SJCRH30 (cell line): Measurements from ENCODE around the gene ZDHHC17. TPM values are rescaled to one million over a fixed set of nuclear protein-coding genes. Genes with fewer than 3 reads are reported as not detected.
"Not testable (repeated sequence)": the region's sequence is repeated elsewhere in the genome, so short reads cannot be mapped to it uniquely, and the experiment has no call there.

Experiments used
- DNase-seq, 2 experiments: peaks; one replicate each; pipeline ENCODE4 v3.0.0-alpha.2; 2015 to 2020
- H3K27ac ChIP-seq: fragments of 250-450 bp; sonication (Bioruptor Pico); 2 replicates; pipeline ENCODE4 v1.5.1; 2020; ENCODE audit warnings: mild to moderate bottlenecking, moderate library complexity
- H3K27me3 ChIP-seq: fragments of 250-450 bp; sonication (Bioruptor Pico); 2 replicates; pipeline ENCODE4 v1.5.1; 2020; ENCODE audit warnings: mild to moderate bottlenecking, moderate library complexity
- H3K36me3 ChIP-seq: fragments of 250-450 bp; sonication (Bioruptor Pico); 2 replicates; pipeline ENCODE4 v1.5.1; 2020; ENCODE audit warnings: mild to moderate bottlenecking, moderate library complexity
- H3K4me1 ChIP-seq: fragments of 250-450 bp; sonication (Bioruptor Pico); 2 replicates; pipeline ENCODE4 v1.5.1; 2020; ENCODE audit warnings: mild to moderate bottlenecking, moderate library complexity
- H3K4me3 ChIP-seq: fragments of 250-450 bp; sonication (Bioruptor Pico); 2 replicates; pipeline ENCODE4 v1.5.1; 2020; ENCODE audit warnings: mild to moderate bottlenecking, moderate library complexity
- H3K9me3 ChIP-seq: fragments of 250-450 bp; sonication (Bioruptor Pico); replicated peaks from 2 replicates; pipeline ENCODE4 v1.5.1; 2020; ENCODE audit warnings: mild to moderate bottlenecking, moderate library complexity
- total RNA-seq: library from RNA; depleted of rRNA; stranded (reverse); fragments of >200 nt; shearing (Covaris generic); gene quantifications from 2 replicates; pipeline ENCODE4 v1.2.3, GENCODE V29; 2014; rRNA removed

Gene ZDHHC17, protein sequence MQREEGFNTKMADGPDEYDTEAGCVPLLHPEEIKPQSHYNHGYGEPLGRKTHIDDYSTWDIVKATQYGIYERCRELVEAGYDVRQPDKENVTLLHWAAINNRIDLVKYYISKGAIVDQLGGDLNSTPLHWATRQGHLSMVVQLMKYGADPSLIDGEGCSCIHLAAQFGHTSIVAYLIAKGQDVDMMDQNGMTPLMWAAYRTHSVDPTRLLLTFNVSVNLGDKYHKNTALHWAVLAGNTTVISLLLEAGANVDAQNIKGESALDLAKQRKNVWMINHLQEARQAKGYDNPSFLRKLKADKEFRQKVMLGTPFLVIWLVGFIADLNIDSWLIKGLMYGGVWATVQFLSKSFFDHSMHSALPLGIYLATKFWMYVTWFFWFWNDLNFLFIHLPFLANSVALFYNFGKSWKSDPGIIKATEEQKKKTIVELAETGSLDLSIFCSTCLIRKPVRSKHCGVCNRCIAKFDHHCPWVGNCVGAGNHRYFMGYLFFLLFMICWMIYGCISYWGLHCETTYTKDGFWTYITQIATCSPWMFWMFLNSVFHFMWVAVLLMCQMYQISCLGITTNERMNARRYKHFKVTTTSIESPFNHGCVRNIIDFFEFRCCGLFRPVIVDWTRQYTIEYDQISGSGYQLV
- total RNA-seq: 37.5 and 41.3 TPM in 2 replicates

DNA sequence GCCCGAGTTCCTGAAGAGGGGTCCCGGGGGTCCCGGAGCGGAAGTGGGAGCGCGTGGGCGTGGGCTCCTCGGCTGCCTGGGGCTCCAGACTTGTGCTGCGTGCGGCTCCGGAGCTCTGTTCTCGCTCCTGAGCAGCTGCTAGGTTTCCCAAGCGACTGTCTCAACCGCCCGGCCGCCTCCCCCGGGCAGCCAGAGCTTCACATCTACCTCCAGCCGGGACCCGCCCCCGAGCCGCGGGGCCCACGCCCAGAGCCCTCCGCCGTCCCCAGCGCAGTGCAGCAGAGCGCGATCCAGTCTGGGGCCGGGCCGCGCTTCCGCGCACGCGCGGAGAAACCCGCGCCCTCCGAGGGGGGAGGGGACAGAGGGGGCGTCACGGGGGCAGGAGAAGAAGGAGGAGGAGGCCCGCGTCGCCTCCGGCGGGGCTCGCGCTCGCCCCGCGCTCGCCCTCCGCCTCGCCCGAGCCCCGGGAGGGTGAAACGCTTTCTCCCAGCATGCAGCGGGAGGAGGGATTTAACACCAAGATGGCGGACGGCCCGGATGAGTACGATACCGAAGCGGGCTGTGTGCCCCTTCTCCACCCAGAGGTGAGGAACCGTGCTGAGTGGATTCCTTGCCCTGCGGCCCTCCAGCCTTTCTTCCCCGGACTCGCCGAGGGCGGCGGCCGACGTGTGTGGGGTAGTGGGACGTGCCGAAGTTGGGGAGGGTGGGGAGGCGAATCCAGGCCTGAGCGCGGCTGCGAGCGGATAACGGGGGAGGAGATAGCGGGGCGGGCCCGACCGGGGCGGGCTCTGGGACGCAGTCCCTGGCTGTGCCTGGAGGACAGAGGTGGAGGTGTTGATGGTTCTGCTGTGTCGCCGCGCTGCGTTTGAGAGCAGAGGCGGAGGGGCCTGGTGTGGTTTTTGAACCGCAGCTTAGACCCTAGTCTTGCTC, at the start of gene ZDHHC17:
ZDHHC17 (plus strand) TSS at position 370 of the 930 bp plus-strand sequence; CDS start at position 492, 122 bp downstream.
- H3K27ac ChIP-seq: peak within 1 kb of the TSS; percentile 94
- peak; percentile 95 to 96 for DNase-seq
- H3K9me3 ChIP-seq: 0 out of 2 replicates have a peak, but pooled peaks cover 2% of the 10 kb centered on the region
- no peaks in the 10 kb centered on the region for H3K36me3 ChIP-seq
- H3K27me3 ChIP-seq: no peaks in the 10 kb centered on the region
- H3K4me1 ChIP-seq: no peaks in the 10 kb centered on the region
- H3K4me3 ChIP-seq: peak within 1 kb of the TSS; percentile 98

DNA sequence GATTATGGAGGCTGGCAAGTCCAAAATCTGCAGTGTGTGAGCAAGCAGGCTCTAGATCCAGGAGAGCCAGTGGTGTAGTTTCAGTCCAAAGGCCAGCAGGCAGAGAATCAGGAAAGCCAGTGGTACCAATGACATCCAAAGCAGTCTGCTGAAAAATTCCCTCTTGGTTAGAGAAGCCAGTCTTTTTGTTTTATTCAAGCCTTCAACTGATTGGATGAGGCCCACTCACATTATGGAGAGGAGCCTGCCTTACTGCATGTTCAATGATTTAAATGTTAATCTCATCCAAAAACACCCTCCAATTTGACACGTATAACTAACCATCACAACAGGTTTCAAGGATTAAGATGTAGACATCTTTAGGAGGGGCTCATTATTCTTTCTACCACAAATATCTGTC, 49.5 kb upstream of the ZDHHC17 start:
- Histone ChIP-seq H3K4me3 (no peak overlapping the region), H3K36me3 (no peaks in the 10 kb centered on the region), H3K4me1 (peaks cover 2% of the 10 kb centered on the region; the same call in 1 of the 2 replicates), H3K27ac (no peak overlapping the region), H3K9me3 (no peaks in the 10 kb centered on the region), H3K27me3 (no peaks in the 10 kb centered on the region)
- DNase-seq: no peak

DNA sequence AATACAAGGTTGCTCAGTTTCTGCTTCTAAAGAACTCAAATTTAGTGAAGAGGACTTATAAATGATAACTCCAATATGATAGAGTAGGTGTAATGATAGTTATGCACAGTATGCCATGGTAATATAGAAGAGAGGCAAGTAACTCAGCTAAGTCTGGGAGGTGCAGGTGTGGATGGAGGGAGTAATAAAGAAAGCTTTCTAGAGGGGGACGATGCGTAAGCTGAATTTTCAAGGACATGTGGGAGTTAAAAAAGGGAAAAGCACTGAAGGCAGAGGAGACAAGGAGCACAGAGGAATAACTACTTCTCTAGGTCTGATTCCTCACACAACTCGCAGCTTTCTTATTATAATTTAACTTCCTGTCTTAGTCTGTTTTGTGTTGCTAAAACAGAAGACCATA, 49.1 kb upstream of the ZDHHC17 start:
- no peaks in the 10 kb centered on the region for H3K27me3 ChIP-seq
- no peaks in the 10 kb centered on the region for H3K9me3 ChIP-seq
- no peak overlapping the region for H3K4me3 ChIP-seq
- H3K27ac ChIP-seq: no peak overlapping the region
- no peaks in the 10 kb centered on the region for H3K36me3 ChIP-seq
- H3K4me1 ChIP-seq: peaks cover 7% of the 10 kb centered on the region
- no peak for DNase-seq

DNA sequence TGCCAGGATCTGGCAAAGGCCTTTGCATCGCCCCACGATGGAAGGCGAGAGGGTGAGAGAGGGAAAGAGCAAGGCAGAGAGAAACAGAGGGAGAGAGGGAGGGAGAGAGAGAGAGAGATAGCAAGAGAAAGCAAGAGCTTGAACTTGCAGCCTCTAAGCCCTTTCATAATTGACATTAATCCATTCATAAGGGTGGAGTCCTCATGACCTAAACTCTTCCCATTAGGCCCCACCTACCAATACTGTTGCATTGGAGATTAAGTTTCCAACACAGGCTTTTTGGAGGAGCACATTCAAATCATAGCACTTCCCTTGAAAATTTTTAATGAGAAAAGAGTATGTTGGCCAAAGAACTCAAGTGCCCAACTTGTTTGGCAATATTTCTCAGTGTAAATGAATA, 48.6 kb upstream of the ZDHHC17 start:
- no peaks in the 10 kb centered on the region for H3K36me3 ChIP-seq
- no peaks in the 10 kb centered on the region for H3K27me3 ChIP-seq
- peaks cover 10% of the 10 kb centered on the region for H3K4me1 ChIP-seq
- DNase-seq: no peak
- no peak overlapping the region for H3K27ac ChIP-seq
- no peaks in the 10 kb centered on the region for H3K9me3 ChIP-seq
- no peak overlapping the region for H3K4me3 ChIP-seq

DNA sequence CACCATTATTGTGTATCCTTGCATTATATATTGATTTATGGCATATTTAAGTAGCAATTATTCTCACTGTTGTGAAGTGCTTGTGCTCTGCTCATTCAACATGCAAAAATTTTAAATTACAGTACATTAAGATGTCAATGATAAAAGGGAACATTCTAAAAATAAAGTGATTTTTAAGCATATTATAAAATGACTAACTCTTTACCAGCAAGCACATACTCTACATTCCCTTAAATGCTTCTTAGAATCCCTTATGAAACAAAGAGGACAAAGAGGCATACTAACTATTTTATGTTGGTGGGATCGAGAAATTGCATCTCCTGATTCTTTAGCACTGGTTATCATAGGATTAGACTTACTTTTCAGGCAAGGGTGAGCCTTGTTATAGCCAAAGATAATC, 46.6 kb upstream of the ZDHHC17 start:
- peaks cover 10% of the 10 kb centered on the region for H3K4me1 ChIP-seq
- no peak overlapping the region for H3K4me3 ChIP-seq
- no peak overlapping the region for H3K27ac ChIP-seq
- no peak for DNase-seq
- H3K27me3 ChIP-seq: no peaks in the 10 kb centered on the region
- H3K9me3 ChIP-seq: no peaks in the 10 kb centered on the region
- H3K36me3 ChIP-seq: no peaks in the 10 kb centered on the region

DNA sequence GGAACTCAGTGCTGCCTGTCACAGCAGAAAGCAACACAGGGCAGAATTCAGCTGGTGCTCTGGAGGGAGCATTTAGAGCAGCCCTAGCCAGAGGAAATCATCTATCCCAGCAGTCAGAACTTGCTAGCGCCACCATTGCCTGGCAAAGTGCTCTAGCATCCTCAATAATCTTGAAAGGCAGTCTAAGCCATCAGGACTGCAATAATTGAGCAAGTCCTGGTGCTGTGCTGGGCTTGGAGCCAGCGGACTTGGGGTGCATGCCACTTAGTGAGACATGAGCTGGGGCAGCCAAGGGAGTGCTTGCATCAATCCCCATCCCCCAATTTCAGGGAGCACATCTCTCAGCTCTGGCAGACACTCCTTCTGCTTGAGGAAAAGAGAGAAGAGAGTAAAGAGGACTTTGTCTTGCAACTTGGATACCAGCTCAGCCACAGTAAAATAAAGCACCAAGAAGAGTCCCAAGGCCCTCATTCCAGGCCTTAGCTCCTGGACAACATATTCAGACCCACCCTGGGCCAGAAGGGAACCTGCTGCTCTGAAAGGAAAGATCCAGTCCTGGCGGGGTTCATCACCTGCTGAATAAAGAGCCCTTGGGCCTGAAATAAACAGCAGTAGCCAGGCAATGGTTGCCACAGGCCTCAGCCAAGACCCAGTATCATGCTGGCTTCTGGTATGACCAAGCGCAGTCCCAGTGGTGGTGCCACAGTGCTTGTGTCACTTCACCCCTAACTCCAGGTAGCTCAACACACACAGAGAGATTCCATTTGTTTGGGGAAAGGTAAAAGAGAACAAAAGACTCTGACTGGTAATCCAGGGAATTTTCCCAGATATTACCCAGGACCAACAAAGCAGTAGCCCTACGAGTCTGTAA, 44.5 kb upstream of the ZDHHC17 start:
- H3K36me3 ChIP-seq: no peaks in the 10 kb centered on the region
- peaks cover 8% of the 10 kb centered on the region; the same call in 1 of the 2 replicates for H3K4me1 ChIP-seq
- no peak for DNase-seq
- no peaks in the 10 kb centered on the region for H3K9me3 ChIP-seq
- no peak overlapping the region for H3K4me3 ChIP-seq
- no peak overlapping the region for H3K27ac ChIP-seq
- H3K27me3 ChIP-seq: no peaks in the 10 kb centered on the region

DNA sequence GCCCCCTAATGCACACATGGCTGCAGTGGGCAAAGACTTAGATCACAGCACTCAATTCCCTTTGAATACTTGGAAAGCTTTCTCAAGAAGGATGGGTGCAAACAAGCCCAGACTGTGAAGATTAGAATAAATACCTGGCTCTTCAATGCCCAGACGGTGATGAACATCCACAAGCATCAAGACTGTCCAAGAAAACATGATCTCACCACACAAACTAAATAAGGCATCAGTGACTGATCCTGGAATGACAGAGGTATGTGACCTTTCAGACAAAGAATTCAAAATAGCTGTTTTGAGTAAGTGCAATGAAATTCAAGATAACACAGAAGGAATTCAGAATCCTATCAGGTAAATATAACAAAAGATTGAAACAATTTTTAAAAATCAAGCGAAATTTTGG, 43.8 kb upstream of the ZDHHC17 start:
- H3K27ac ChIP-seq: no peak overlapping the region
- peaks cover 8% of the 10 kb centered on the region; the same call in 1 of the 2 replicates for H3K4me1 ChIP-seq
- H3K9me3 ChIP-seq: no peaks in the 10 kb centered on the region
- no peak for DNase-seq
- no peaks in the 10 kb centered on the region for H3K36me3 ChIP-seq
- H3K4me3 ChIP-seq: no peak overlapping the region
- no peaks in the 10 kb centered on the region for H3K27me3 ChIP-seq

DNA sequence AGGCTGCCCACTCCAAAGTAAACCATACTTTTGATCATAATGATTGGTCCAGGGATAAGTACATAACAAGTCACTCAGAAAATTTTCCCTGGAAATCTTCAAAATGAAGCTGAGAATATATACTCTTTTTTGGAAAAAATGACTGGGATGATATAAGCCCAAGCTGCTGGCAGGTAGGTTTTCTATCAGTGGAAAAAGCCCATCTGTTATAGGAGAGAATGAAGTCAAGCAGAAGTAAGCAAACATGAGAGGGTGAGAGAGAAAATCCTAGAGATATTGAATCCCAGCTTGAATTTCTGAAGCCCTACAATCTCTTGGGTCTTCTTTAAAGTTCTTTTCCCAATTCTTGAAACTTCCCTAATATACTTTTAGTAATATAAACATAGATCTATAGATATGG, 37.3 kb upstream of the ZDHHC17 start:
- DNase-seq: no peak
- H3K27me3 ChIP-seq: no peaks in the 10 kb centered on the region
- H3K9me3 ChIP-seq: no peaks in the 10 kb centered on the region
- H3K36me3 ChIP-seq: no peaks in the 10 kb centered on the region
- H3K4me1 ChIP-seq: no peaks in the 10 kb centered on the region
- no peak overlapping the region for H3K27ac ChIP-seq
- no peak overlapping the region for H3K4me3 ChIP-seq

DNA sequence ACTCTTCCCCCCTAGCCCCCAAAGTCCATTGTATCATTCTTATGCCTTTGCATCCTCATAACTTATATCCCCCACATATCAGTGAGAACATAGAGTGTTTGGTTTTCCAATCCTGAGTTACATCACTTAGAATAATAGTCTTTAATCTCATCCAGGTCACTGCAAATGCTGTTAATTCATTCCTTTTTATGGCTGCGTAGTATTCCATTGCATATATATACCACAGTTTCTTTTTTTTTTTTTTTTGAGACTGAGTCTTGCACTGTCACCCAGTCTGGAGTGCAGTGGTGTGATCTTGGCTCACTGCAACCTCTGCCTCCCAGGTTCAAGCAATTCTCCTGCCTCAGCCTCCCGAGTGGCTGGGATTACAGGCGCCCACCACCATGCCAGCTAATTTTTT, 31.7 kb upstream of the ZDHHC17 start:
- not testable (repeated sequence) for H3K36me3 ChIP-seq, DNase-seq, H3K9me3 ChIP-seq, H3K27me3 ChIP-seq, H3K4me1 ChIP-seq, H3K27ac ChIP-seq, H3K4me3 ChIP-seq

DNA sequence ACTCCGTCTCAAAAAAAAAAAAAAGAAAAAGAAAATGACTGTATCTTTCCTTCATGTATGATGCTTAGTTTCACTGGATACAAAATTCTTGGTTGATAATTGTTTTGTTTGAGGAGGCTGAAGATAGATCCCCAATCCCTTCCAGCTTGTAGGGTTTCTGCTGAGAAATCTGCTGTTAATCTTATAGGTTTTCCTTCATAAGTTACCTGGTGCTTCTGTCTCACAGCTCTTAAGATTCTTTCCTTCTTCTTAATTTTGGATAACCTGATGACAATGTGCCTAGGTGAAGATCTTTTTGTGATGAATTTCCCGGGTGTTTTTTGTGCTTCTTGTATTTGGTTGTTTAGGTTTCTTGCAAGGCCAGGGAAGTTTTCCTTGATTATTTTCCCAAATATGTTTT, 26.2 kb upstream of the ZDHHC17 start:
- H3K4me1 ChIP-seq, H3K36me3 ChIP-seq, H3K9me3 ChIP-seq, H3K27ac ChIP-seq, DNase-seq, H3K4me3 ChIP-seq, H3K27me3 ChIP-seq: not testable (repeated sequence)

DNA sequence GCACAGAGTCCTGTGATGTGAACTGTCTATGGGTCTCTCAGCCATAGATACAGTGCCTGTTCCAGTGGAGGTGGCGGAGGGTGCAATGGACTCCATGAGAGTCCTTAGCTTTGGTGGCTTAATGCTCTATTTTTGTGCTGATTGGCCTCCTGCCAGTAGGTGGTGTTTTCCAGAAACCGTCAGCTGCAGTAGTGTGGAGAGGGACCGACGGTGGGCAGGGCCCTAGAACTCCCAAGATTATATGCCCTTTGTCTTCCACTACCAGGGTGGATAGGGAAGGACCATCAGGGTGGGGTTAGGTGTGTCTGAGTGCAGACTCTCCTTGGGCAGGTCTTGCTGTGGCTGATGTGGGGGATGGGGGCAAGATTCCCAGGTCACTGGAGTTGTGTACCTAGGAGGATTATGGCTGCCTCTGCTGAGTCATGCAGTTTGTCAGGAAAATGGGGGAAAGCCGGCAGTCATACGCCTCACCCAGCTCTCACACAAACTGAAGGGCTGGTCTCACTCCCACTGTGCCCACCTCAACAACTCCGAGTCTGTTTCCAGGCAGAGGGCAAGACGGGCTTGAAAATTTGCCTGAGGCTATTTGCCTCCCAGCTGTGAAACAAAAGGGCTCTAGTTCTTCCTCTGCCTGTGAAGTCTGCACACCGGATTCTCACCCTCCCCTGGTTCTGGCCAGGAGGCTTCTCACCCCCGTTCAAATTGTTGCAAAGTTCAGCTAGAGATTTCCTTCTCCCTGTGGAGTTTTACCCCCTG, 24.9 kb upstream of the ZDHHC17 start:
- DNase-seq: peak; percentile 48 to 61
- peak overlapping the region; percentile 51 for H3K27ac ChIP-seq
- no peaks in the 10 kb centered on the region for H3K36me3 ChIP-seq
- H3K4me1 ChIP-seq: no peaks in the 10 kb centered on the region
- peak overlapping the region; percentile 40 for H3K4me3 ChIP-seq
- no peaks in the 10 kb centered on the region for H3K9me3 ChIP-seq
- H3K27me3 ChIP-seq: no peaks in the 10 kb centered on the region

DNA sequence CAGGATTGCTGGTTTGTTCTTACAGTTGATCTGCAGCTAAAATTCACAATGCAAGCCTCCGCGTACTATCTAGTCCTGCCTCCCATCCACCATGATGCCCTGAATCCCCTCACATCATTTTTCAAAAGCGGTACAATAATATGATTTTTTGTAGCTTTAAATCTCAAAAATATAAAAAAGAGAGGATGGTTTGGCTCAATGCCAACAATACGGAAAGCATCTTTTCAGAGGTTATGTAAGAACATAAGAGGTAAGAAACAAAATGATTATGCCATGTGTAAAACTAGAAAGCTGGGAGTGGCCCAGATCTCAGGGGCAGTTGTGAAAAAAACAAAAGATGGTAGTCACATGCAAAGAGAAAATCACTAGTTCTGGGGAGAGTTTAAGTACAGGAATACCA, 24.0 kb upstream of the ZDHHC17 start:
- Histone ChIP-seq H3K9me3 (no peaks in the 10 kb centered on the region), H3K4me1 (no peaks in the 10 kb centered on the region), H3K27me3 (no peaks in the 10 kb centered on the region), H3K27ac (no peak overlapping the region), H3K4me3 (no peak overlapping the region), H3K36me3 (no peaks in the 10 kb centered on the region)
- DNase-seq: no peak

DNA sequence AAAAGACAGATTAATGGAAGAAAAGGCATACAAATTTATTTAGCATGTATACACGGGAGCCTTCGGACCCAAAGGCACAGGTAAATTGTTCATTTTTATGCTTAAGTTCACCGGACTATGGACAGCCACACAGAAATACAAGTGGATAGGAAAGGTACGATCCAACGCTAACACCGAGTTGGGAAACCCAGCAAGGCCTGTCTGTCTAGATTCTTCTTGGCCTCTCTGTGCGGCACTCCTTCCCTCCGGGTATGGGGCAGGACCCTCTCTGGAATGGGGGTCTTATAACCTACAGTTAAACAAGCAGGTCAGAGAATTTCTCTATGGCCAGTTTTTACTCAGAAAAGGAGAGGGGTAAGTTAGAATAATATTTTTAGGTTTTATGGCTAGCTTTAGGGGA, 23.4 kb upstream of the ZDHHC17 start:
- Histone ChIP-seq H3K36me3 (no peaks in the 10 kb centered on the region), H3K27me3 (no peaks in the 10 kb centered on the region), H3K27ac (no peak overlapping the region), H3K9me3 (no peaks in the 10 kb centered on the region), H3K4me3 (no peak overlapping the region), H3K4me1 (no peaks in the 10 kb centered on the region)
- no peak for DNase-seq
